GM21360 (cell line): Measurements from ENCODE around the gene HSD17B1.
"Not testable (repeated sequence)": the region's sequence is repeated elsewhere in the genome, so short reads cannot be mapped to it uniquely, and the experiment has no call there.

Source experiments
- ATAC-seq: cut with Tn5 transposase; IDR thresholded peaks from one replicate; pipeline ENCODE4 v1.9.1; 2021; ENCODE audit warnings: mild to moderate bottlenecking, moderate library complexity; ENCODE audit not compliant: unreplicated experiment

HSD17B1 gene

DNA sequence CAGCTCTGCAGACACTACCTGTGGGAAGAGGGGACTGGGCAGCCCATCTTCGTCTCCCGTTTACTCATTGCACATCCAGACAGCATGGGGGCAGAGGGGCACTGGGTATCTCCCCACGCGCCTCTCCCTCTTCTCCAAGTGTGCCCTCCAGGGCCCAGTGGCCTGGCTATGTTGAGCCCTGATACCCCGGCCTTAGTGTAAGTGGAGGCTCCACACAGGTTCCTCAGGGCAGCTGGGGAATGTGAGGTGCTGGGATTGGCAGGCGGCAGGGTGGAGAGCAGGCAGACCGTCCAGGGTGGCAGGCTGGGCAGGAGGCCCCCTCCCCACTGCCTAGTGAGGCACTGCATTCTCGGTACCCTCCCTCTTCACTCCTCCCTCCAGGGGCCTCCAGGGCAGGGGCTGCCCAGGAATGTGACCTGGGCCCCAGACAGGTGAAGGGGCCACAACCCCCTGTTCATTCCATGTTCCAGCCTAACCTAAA, 29.9 kb upstream of the HSD17B1 start:
- ATAC-seq, result no peak

GRCh38 chr17:42525221-42525620, 27.5 kb upstream of the HSD17B1 start:
- ATAC-seq, result no peak

GRCh38 chr17:42526031-42526444, 26.7 kb upstream of the HSD17B1 start:
- ATAC-seq, result no peak

- ATAC-seq, result no peak
These were observed 24.8 kb upstream of the HSD17B1 start for GRCh38 chr17:42527932-42528331.

- no peak for ATAC-seq
These were observed 23.7 kb upstream of the HSD17B1 start for GRCh38 chr17:42529061-42529460.

- no peak for ATAC-seq
These were observed 21.7 kb upstream of the HSD17B1 start for GRCh38 chr17:42530952-42531454.

DNA sequence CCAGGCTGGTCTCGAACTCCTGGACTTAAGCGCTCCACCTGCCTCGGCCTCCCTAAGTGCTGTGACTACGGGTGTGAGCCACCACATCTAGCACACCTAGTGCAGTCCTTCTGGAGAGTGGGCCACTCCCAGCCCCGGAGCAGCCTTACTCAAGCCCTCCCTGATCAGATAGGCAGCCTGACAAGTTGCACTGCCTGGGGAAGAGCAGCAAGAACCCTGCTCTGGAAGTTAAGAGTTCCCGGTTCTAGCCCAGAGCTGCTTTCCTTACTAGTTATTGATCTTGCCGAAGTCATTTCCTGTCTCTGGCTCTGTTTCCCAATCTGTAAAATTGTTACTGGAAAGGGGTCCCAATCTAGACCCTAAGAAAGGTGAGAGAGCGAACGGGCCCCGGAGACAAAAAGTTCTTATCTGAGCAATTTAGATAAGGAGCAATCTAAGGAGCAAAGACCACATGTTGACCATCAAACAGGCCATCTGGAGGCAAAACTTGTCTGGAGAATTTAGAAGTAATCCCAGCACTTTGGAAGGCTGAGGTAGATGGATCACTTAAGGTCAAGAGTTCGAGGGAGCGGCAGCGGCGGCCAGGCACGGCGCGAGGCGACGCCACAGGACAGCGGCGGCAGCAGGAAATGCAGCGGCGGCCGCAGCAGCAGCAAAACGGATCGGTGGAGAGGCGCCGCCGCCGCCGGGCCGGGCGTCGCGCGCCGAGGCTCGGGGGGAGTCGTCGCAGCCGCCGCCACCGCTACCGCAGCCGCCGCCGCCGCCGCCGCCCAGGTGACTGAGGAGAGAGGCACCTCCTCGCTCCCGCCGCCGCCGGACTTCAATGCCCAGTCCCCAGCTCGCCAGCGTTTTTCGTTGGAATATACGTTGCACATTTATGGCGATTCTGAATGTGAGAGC, 21.0 kb upstream of the HSD17B1 start:
- no peak for ATAC-seq

DNA sequence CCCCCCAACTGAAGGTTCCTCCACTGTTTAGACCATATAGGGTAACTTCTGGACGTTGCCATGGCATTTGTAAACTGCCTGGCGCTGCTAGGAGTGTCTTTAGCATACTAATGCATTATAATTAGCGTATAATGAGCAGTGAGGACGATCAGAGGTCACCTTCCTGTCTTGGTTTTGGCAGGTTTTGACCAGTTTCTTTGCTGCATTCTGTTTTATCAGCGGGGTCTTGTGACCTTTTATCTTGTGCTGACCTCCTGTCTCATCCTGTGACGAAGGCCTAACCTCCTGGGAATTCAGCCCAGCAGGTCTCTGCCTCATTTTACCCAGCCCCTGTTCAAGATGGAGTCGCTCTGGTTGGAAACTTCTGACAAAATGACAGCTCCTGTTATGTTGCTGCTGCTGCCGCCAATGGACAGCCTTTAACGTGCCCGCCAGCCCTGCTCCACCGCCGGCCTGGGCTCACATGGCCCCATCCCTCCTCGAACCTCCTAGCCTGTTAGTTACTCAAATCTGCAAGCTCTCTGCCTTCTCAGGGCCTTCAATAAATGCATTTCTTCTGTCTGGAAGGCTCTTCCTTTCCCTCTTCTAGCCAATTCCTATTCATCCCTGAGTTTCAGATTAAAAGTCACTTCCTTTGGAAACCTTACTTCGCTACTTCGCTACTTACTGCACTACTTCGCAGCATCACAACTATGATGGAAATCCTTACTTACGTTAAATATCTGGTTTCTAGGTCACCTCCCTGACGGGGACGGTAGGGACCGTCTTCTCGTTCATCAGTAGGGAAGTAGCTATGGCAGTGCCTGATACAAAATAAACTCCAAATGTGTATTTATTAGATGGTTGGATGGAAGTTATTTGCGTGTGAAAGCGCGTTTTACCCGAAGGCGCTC, 17.3 kb upstream of the HSD17B1 start:
- no peak for ATAC-seq

GRCh38 chr17:42536048-42536371, 16.7 kb upstream of the HSD17B1 start, which contains the start of gene NAGLU:
NAGLU (plus strand) TSS chr17:42536241; CDS start chr17:42536273, 32 bp downstream.
- ATAC-seq, result peak; percentile 76

GRCh38 chr17:42536372-42537155, 16.2 kb upstream of the HSD17B1 start:
- peak; percentile 48 for ATAC-seq

- ATAC-seq, result no peak
These were observed 15.4 kb upstream of the HSD17B1 start for GRCh38 chr17:42537156-42537805.

GRCh38 chr17:42537826-42538451, 14.8 kb upstream of the HSD17B1 start:
- no peak for ATAC-seq

- no peak for ATAC-seq
These were observed 14.2 kb upstream of the HSD17B1 start for GRCh38 chr17:42538482-42538881.

- ATAC-seq, result not testable (repeated sequence)
These were observed 12.2 kb upstream of the HSD17B1 start for GRCh38 chr17:42540558-42540957.

DNA sequence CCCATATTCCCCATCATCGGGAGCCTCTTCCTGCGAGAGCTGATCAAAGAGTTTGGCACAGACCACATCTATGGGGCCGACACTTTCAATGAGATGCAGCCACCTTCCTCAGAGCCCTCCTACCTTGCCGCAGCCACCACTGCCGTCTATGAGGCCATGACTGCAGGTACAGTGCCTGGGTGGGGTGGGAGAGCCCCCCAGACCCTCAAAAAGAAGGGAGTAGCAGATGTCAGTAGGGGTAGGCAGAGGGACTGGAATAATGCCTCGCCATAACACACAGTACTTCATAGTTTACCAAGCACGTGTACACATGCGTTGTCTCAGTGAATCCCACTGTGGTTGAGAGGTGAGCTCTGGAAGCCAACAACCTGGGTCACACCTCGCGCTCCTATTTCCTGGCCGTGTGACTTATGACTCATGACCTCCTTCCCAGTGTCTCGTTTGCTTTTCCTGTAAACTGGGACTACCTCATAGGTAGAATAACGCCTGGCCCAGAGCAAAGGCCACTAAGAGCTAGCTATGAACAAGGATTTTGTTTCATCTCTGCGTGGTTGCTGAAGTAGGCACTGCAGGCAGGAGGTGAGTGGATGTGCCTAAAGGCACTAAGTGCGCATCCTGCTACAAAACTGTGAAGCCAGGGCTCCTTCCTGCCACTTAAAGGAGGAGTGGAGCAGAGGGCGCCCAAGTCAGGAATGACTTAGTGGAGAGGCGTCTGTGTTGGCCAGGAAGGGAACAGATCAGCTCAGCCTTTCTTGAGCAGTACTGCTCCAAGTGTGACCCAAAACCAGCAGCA, 11.5 kb upstream of the HSD17B1 start:
- no peak for ATAC-seq

GRCh38 chr17:42543190-42544079, 9.3 kb upstream of the HSD17B1 start:
- no peak for ATAC-seq

- no peak for ATAC-seq
These were observed 7.8 kb upstream of the HSD17B1 start for GRCh38 chr17:42544874-42545283.
